ENCODE data around the gene BICC1.

The BICC1 gene

GRCh38 chr10:58785354-58785753 is 272.7 kb downstream of the BICC1 start:
- no peak for DNase-seq

- no peak for DNase-seq
Observed at GRCh38 chr10:58791137-58791536, 278.5 kb downstream of the BICC1 start.

DNA sequence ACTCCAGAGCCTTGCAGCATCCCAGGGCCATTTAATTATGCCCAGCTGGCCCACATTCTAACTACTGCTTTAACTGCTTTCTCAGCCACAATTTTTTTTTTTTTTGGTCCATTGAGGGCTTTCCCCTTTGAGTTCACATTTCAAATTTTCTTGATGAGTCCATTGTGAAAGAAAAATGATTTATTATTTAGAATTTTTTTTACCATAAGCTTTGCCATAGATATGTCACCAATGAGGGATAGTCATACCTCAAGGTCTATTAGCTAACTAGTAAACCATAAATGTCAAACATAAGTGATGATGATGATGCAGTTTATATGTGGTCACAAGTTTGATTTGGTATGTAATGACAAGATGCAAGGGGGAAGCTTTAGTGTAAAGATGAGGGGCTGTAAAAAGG is 282.9 kb downstream of the BICC1 start:
- DNase-seq, result no peak

- no peak for DNase-seq
Observed at GRCh38 chr10:58796242-58796641, 283.6 kb downstream of the BICC1 start.

DNA sequence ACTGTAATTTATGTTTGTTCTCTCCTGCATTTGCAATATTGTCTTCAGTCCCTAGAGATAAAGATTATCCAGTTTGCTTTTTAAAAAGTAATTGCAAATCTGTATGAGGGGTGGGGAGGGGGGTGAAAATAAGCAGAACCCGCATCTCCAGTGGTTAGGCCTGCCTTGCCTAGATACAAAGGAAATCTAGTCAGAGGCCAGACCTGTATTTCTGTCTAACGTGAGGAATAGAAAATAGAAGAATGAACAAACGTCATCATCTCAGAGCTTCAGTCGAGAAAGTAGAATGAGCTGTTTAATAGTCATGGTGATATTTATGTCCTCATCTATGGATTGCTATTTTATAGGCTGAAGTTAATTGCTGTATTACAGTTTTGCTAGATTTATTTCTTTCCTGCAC is 284.2 kb downstream of the BICC1 start:
- DNase-seq, result no peak

GRCh38 chr10:58797356-58797755 is 284.7 kb downstream of the BICC1 start:
- DNase-seq, result no peak

- DNase-seq, result no peak
Observed at GRCh38 chr10:58802047-58802446, 289.4 kb downstream of the BICC1 start.

DNA sequence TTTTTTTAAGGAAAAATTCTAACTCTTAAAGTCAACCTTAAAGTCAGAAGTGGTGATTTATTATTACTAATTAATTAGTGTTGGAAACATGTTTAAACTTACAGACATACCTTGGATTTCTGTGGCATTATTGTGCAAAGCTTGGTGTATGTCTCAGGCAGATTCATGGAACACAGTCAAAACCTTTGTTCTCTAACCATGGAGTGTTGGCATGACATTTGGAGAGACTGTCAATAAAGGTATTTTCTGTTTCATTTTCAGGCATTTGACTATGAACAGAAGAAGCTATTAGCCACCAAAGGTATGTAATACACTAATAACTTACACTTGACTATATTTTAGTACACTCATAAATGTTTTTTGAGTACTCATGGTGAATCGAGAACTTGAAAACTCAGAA is 293.7 kb downstream of the BICC1 start:
- no peak for DNase-seq

DNA sequence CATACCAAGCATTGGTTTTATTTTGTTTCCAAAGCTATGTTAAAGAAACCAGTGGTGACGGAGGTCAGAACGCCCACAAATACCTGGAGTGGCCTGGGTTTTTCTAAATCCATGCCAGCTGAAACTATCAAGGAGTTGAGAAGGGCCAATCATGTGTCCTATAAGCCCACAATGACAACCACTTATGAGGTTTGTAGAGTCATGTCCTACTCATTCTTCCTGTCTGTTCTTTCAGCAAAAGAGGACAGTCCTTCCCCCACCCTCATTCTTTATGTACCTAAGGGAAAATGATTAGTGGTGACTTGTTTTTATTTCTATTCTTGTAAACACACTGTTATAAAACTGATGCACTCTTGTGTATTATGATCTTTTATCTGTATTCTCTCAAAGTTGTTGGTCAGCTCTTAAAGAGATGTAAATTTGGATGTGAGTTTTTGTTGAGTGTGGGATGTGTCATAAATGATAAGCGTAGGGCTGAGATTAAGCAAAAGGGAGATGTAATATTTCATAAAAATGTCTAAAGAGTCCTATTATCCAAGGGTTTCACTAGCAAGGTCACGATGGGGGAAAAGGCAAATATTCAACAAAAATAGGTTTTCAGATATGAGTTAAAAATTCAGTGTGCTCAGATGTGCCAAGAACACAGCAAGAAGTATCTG is 294.4 kb downstream of the BICC1 start:
- DNase-seq, result no peak

- no peak for DNase-seq
Observed at GRCh38 chr10:58807629-58808022, 295.0 kb downstream of the BICC1 start.

- DNase-seq, result no peak
Observed at GRCh38 chr10:58810751-58811150, 298.1 kb downstream of the BICC1 start.

DNA sequence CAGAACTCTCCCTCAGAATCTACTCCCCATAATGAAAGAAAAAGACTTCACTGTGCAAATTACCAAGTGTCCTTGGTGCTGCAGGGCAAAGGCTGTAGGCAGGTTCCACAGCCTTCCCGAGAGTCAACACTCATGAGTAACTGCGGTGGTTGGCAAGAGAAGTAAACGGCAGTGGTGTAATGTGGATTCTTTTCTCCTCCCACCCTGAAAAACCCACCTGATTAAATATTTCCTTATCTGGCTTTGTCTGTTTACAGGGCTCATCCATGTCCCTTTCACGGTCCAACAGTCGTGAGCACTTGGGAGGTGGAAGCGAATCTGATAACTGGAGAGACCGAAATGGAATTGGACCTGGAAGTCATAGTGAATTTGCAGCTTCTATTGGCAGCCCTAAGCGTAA is 300.9 kb downstream of the BICC1 start:
- DNase-seq, result no peak

DNA sequence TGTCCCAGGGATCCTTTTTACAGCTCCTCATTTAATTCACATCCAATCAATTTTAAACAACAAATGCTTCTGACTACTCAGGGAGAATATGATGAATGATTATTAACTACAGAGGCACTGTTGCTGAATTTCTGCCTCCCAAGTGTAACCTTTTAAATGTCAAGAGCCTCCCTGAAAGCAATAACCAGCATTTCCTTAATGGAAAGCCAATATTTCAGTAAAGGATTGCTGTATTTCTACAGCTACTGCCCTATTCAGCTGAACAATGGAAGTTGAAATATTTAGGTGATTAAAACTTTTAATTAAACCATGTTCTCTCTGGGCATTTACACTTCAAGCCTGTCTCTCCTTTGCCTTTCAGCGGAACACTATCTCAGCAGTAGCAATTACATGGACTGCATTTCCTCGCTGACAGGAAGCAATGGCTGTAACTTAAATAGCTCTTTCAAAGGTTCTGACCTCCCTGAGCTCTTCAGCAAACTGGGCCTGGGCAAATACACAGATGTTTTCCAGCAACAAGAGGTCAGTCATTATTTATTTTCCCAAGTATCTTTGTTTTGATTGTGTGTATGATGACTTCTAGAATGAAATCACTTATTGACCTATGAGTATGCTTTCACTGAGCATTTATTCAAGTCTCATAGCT is 304.7 kb downstream of the BICC1 start:
- DNase-seq, result no peak

DNA sequence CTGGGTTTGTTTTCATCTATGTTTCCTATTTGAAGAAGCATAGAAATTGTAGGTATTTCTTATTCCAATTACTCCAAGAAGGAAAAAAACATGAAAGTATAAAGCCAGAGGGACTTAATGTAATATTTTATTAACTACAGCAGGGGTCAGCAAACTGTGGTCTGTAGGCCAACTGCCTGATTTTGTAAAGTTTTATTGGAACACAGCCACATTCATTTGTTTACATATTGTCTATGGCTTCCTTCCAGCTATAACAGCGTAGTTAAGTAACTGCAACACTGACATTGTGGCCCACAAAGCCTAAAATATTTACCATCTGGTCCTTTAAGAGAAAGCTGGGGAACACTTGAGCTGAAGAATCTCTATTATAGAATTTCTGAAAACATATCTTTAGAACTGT is 306.2 kb downstream of the BICC1 start:
- DNase-seq, result peak; percentile 58

GRCh38 chr10:58820386-58820785 is 307.7 kb downstream of the BICC1 start:
- no peak for DNase-seq

- DNase-seq, result peak; percentile 4
Observed at GRCh38 chr10:58820861-58821751, 308.4 kb downstream of the BICC1 start.

GRCh38 chr10:58821752-58822056 is 309.0 kb downstream of the BICC1 start:
- no peak for DNase-seq

DNA sequence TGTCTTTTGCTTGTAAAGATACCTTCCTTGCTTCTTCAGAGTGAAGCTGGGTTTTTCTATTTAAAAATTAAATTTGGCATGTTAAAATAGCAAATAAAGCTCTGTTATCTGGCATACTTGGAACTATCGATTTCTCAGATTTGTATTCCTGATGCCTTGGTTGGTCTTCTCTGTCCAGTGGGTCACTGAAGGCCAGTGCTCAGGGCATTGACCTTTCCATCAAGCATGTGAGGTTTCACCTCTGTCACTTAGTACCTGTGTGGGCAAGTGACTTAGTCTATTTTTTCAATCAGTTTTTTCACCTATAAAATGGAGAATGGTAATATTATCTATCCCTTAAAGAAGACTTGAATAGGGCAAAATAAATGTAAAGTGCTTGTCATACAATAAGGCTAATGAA is 311.3 kb downstream of the BICC1 start:
- DNase-seq, result no peak

- no peak for DNase-seq
Observed at GRCh38 chr10:58824396-58824795, 311.7 kb downstream of the BICC1 start.

- no peak for DNase-seq
Observed at GRCh38 chr10:58826694-58827093, 314.0 kb downstream of the BICC1 start.

- DNase-seq, result no peak
Observed at GRCh38 chr10:58827381-58827780, 314.7 kb downstream of the BICC1 start.

DNA sequence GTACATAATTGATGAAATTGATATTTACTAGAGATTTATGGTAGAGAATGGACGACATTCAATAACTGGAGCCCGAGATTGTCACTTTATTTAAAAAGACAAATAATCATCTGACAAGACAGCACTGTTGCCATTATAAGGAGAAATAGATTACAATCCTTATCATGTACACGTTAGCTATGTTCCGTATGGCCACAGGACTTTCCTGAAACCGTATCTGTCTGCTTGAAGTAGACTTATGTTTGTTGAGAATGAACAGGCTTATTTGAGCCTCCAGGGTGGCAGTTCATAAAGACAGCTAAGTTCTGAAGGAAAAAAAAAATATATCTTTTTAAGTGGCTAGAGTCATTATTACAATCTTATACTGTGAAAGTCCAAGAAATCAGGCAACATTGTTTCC is 317.2 kb downstream of the BICC1 start:
- DNase-seq, result no peak

DNA sequence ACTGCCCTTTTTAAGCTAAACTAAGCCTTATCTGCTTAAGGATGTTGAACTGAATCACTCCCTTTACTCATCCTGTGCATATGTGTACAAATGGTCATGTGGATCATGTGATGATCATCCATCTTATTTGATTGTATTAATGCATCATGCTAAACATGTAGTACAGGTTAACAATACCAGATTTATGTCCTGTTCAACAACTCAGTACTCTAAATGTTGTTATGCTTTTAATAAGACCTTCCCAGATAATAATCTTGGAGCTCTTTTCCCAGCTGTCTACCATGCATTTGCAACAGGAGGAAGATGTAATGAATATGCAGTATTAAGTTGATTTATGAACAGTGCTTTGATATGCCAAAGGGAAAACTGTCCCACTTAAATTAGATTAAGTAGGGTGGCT is 318.0 kb downstream of the BICC1 start:
- DNase-seq, result no peak

Data from NCI-H446 treated with DMSO at 0.1 percent for 48 hours (cell line).